ENCODE measurements around the gene LAMP5.

Gene LAMP5

DNA sequence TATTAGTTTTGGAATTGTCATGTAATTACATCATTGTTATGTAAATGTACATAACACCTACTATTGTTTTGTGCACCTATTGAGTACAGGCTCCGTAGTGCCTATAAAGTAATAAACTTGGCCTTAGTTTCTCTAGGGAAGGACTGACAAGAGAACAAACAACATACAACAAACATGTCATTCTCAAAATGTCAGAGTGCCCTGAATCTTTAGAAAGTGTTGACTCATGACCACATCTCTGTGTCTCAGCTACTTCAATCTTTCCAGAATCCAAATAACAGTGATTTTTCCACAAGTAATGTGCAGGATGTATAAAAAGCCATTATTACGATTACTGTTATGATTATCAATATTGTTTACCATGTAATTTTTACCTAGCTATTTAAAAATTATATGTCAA lies 17.2 kb downstream of the LAMP5 start:
- in situ Hi-C loops (cut with HindIII; ENCODE audit: low sequenced_read_pairs) = loop anchor here (5.0 kb wide), 1 partner anchor 106 kb away; no protein-coding TSS in a partner anchor

DNA sequence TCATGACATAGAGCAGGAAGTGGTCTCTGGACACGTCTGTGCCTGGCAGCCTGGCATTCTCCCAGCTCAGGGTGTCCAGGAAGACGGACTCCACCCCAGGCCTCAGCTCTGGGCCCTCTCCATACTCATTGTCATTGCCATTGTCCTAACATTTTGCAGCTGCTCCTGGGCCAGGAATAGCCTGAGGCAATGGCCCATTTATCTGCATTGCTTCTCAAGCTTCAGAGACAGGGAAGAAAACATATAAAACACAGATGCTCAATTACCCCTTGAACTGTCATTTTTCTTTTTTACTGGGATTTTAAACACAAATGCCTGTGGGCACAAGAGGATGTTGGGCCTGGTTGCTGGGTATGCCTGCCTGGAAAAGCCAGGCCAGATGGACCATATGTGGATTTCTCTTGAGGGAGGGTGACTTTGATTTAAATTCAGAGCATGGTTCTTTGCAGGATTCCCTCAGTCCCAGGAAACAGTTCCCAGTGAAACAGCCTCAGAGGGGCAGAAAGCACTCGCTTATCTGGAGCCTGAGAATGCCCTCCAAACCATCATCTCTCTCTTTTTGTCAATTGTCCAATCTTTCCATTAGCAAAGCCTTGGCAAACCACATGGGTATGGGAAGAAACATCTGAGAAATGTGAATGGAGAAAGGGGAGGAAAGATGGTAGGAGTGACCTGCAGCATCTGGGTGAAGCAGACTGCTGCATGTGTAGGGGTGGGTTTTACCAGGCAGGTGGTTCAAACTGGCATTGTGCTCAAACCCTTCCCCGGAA lies 17.9 kb downstream of the LAMP5 start:
- in situ Hi-C loops (cut with HindIII; ENCODE audit: low sequenced_read_pairs) = loop anchor here (5.0 kb wide), 1 partner anchor 105 kb away; no protein-coding TSS in a partner anchor

DNA sequence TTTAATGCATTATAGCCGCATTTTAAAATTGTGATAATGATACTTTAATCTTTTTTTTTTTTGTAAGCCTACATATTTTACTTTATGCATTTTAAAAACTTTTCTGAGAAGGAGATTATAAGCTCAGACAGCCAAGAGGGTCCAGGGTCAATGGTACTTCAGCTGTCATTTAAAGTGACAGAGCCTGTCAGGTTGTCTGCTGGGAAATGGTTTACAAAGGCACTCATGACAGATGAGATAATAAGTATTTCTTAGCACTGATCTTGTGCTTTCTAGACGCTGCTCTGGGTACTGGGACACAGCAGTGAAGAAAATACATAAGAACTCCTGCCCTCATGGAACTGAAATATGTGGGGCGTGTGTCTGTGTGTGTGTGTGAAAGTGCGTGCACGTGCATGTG lies 19.6 kb downstream of the LAMP5 start:
- in situ Hi-C loops (cut with HindIII; ENCODE audit: low sequenced_read_pairs) = loop anchor here (5.0 kb wide), 1 partner anchor 103 kb away; no protein-coding TSS in a partner anchor

DNA sequence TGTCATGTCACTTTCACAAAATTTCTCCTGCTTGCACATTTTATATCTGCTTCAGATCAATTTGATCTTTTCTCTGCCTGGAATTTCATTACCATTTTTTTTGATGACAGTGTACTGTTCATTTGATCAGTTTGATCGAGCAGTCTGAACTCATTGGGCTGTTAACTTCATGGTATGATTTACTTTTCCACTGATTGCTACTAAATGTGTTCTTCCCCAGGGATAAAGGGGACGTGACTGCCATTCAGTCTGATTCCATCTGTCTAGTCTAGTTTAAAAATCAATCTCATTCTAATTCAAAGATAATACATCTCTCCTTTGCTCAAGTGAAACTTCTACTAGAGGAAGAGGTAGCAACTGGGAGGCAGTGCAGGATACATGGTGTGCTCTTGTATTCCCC lies 21.1 kb downstream of the LAMP5 start:
- in situ Hi-C loops (cut with HindIII; ENCODE audit: low sequenced_read_pairs) = no loop called here

DNA sequence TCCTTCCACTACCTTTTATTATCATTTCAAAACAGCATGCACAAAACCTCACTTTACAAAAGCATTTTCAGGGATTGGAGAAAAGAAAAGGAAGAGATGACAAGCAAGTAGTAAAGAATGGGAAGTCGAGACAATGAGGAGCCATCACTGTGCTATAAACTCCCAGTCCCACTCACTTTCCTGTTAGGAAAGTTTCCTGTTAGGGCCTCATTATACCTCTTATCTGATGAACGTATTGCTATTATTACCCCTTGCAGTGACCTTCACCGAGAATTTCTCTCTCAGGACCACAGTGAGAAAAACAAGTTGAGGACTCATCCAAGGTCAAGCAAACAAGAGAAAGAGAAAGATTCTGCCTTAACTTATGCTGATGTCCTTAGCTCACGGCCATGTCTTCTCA lies 28.8 kb downstream of the LAMP5 start:
- in situ Hi-C loops (cut with HindIII; ENCODE audit: low sequenced_read_pairs) = no loop called here

DNA sequence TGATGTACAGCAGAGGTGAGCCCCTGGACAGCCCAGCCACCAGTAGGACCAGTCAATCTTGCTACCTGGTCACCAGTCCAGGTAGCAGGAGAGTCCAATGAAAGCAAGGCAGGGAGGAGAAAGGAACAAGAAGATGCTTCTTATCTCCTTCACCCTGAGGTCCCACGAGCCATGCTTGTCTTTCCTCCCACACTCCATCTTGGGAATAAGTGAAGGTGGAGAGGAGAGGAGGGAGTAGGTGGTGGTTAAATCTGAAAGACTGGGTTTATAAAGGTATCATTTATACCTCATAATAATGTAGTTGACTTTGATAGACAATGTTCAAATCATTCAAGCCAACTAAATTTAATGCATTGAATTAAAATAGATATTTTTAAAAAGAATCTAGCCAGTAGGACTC lies 35.9 kb downstream of the LAMP5 start:
- in situ Hi-C loops (cut with HindIII; ENCODE audit: low sequenced_read_pairs) = no loop called here

DNA sequence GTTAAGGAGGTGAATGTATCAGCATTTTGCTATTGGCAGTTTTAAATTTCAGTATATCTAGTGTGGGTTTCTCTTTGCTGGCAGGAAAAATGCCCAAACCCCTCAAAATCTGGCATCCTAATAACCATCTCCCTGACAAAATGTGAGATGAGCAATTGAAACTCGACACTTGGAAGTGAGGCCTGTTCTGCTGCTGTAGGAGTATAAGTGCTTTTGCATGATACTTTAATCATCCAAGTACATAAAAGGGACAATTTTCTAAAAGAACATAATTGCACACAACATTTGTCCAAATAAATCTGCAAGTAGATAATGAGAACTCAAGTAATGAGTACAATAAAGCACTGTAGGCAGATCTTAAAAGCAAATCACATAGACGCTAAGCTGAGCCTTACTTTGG lies 36.5 kb downstream of the LAMP5 start:
- in situ Hi-C loops (cut with HindIII; ENCODE audit: low sequenced_read_pairs) = no loop called here

DNA sequence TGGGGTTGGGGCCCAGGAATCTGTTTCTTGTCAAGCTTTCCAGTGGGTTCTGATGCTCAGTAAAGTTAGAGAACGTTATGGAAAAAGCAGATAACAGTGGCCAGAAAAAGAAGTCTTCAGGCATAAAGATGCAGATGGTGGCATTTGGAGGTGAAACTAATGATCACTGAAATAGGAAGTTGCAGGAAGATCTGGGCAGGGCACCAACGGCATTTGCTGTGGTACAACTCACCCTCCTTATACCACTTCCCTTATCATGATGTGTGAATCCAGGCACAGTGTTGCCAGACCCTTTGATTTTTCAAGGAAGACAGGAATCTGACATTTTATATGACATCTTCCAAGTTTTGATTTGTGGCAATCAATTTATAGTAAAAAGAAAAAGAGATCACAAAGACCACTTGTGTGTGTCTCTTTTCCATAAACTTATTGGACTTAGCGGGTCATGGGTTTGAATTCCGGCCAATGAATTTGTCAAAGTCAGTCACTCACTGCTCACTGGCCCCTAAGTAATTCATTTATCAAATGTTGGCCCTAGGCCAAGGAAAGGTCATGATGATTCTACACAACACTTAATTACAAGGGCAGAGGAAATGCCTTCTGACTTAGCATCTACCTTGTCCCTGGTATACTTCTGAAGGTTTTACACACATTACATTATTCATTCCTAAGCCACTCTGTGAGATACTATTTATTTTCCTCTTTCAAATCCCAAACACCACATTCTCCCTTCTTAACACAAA lies 37.6 kb downstream of the LAMP5 start:
- in situ Hi-C loops (cut with HindIII; ENCODE audit: low sequenced_read_pairs) = no loop called here

DNA sequence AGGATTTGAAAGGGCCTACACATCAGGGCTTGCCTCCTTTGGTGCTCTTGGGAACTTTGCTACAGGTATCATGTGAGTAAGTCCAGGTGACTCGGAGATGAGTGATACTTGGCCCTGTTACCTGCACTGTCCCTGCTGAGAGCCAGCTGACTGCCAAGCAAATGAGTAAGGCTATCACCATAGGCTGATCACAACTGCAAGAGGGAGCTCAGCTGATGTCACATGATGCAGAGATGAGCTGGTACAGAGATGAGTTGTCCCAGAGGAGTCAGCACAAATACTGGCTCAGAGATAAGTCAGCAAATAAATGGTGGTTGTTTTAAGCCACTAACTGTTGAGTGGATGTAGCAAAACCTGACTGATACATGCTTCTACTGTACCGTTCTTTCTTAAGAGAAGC lies 41.4 kb downstream of the LAMP5 start:
- in situ Hi-C loops (cut with HindIII; ENCODE audit: low sequenced_read_pairs) = no loop called here

DNA sequence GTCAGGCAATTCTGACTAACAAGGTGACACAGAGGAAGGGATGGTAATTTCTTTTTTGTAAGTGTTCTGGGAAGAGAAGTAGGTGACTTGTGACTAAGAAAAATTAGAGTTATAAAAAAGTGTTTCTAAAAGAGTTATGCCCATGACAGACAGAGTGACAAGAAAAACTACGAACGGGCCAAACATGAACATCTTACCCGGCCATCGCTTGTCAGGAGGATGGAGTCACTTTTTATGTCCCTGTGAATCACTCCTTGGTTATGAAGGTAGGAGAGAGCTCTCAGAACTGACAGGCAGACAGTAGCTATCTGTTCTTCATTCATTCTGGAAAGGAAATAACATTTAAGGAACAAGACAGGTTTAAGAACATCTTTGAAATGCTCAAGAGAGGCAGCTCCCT lies 43.0 kb downstream of the LAMP5 start:
- in situ Hi-C loops (cut with HindIII; ENCODE audit: low sequenced_read_pairs) = no loop called here

DNA sequence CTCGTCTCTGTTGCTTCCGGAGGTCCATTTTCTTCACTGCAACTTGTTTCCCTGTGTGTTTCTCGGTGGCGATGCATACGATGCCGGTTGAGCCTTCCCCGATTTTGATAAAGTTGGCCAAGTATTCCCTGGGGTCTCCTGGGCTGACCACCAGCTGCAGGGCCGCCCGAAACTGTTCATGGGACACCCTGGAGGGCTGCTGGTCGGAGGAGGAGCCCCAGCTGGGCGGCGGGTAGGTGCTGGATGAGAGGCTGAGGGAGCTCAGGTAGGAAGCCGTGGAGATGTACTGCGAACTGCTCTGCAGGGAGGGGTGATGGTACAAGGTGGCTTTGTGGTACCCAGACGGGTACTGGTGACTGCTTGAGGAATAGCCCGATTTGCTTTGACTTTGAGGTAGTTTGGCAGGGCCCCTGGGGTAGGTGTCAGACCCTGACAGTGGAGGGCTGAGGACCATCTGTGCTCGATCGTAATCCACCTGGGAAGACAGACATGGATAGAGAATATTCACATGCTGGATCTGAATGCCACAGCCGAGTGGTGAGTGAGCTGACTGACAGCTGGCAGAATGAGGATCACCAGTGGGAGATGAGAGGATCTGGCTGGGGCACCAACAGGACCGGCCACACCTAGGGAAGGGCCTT lies 51.6 kb downstream of the LAMP5 start:
- in situ Hi-C loops (cut with HindIII; ENCODE audit: low sequenced_read_pairs) = no loop called here

DNA sequence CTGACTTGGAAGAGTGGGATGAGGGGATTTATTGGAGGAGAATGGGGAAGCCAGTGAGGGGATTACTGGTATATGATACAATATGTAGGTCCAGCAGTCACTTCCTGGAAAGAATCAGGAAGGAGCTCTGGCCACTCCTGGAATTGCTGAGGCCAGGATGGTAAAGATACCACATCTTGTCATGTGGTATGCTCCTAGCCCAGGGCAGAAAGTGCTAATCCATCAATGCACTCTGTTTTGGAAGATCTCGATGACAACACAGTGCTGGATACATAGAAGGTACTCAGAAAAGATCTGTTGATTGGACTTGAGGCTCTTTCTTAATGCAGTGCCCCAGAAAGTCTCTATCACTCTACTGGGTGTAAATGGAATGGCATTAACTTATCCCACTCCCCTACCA lies 52.6 kb downstream of the LAMP5 start:
- in situ Hi-C loops (cut with HindIII; ENCODE audit: low sequenced_read_pairs) = no loop called here

DNA sequence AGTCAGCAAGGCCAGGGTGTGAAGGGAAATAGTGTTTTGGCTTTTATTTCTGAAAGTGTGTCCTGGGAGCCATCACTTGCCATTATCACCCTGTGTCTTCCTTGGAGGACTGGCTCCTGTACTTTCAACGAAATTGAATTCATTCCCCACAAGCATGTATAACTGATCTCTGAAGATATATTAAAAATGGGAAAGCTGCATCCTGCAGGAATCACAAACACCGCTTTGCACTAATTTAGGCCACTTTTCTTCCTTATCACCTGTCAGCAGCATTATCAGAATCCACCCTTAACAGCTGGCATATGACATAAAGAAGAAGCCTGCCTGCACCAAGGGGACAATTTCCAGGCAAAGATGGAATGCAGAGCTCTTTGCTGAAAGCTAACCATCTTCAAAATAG lies 56.2 kb downstream of the LAMP5 start:
- in situ Hi-C loops (cut with HindIII; ENCODE audit: low sequenced_read_pairs) = no loop called here

DNA sequence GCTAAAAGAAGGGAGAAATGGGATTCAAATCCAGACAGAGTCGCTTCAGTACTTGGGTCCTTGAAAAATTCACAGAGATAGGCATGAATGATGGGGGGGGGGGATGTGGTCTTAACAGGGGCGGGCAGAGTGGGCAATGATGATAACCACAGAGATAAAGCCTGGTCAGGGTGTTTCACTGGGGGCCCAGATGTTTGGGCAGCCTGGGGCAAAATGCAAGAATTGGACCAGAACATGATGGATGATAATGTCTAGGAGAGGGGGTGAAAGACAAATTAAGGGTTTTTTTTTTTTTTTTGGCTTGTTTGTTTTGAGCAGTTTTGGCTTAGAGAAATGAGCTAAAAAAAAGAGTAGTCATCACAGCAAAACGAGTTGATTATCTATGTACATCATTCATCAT lies 57.4 kb downstream of the LAMP5 start:
- in situ Hi-C loops (cut with HindIII; ENCODE audit: low sequenced_read_pairs) = no loop called here

DNA sequence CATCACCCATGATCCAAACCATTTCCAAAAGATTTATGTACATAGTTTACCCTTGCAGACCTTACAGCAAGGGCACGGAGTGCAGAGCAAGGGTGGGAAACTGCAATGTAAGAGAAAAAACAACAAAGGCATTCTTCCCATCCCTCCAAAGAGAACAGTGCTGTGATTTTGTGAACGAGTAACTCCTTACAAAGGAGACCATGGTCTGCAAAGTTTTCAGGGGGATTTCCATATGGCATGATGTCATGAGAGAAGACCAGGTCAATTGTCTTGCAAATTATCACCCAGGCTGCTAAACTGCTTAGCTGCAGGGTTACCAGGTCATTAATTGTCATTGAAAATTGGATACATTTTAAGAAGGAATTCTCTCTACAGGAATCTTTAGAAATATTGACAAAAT lies 58.3 kb downstream of the LAMP5 start:
- in situ Hi-C loops (cut with HindIII; ENCODE audit: low sequenced_read_pairs) = no loop called here

DNA sequence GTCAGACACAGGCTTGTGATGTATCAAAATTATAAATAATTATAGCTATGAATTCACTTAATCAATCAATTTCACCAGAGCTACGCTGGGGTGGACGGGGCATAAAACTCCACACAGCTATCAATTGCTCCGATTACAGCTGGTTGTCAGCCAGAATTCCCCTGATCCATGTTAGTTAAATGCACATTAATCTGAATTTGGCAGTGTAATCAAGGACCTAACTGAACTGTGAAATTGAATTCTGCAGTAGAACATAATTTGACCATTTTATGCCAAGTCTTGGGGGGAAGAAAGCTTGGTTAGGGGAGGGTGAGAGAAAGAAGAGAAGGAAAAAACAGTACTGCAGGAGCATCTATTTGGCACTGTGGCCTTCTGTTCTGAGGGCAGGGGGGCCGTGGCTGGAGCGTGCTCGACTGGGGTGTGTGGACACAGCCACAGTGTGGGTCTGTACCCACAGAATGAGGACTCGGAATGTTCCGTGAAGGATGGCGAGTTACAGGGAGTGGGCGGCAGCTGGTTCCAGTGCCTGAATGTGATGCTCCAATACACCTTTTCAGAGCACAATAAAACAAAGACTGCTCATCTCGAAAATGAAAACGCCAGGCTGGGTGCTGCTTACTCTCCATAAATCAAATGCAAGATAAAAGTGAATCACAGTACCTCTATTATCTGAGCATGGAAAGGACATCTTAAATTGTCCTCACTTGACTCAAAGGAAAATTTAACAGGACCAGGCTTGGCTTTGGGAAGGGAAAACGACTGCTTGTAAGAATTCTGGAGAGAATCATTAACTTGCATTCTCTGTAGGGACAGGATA lies 59.2 kb downstream of the LAMP5 start:
- in situ Hi-C loops (cut with HindIII; ENCODE audit: low sequenced_read_pairs) = no loop called here

DNA sequence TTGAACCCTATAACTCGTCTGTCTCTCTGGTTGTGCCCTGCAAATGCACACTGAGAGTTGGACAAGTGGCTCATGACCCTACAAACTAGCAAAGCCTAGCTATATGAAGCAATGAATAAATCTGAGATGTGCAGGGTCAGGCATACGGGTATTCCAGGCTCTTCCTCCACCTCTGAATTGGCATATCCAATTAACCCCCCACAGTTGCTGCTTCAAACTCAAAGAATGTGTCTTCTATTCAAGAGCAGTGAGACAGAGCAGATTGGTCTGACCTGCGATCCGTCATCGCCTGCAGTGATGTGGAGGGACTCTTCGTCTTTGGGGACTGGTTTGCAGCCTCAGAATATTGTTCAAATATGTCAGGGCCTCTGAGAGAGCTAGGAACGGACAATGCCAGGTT lies 59.8 kb downstream of the LAMP5 start:
- in situ Hi-C loops (cut with HindIII; ENCODE audit: low sequenced_read_pairs) = no loop called here

DNA sequence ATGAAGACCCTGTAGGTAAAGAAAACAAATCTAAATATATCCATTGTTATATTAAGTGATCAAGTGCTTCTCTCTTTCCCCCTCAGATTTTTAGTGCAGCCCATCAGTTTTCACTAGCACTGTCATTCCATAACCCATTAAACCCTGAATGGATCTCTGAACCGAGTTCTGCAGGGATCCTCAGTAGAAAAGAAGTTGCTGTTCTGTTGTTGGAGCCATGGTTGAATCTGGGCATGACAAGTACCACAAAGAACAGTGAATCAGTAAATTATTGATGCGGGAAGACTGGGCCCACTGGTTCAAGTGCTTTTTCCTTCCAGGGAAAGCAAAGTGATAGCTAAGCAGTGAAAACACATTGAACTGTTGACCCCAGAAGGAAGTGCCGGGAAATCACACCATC lies 60.4 kb downstream of the LAMP5 start:
- in situ Hi-C loops (cut with HindIII; ENCODE audit: low sequenced_read_pairs) = no loop called here

DNA sequence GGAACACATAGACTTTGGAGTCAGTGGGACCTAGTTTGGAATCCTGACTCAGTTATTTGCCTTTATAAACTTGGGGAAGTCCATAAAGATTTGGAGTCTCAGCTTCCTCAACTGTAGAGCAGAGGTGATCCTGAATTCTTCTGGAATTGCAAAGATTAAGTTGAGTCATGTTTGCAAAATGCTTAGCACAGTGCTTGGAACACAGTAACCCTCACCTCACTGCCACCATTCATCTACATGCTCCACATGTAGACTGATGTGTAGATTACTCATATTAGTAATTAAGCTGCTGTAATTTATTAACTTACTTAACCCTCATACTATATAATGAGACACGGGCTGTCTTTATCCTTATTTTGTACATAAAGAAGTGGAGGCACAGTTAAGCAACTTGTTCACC lies 61.4 kb downstream of the LAMP5 start:
- in situ Hi-C loops (cut with HindIII; ENCODE audit: low sequenced_read_pairs) = no loop called here

DNA sequence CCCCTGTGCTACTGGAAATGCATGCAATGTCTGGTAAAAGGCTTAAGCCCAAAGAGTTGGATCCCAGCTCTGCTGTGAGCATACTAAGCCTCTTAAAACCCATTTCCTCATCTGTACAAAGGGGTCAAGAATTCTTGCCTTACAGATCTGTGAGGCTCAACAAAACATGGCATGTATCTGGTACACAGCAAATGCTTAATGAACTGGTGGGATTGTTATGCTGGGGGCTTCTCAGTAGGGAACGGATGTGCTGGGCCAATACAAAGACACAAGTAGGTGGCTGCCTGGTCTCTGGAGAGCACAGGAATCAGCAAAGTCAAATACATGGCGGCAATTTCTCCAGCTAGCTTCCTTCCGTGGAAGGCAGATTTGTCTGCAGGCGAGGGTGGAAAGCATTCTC lies 62.3 kb downstream of the LAMP5 start:
- in situ Hi-C loops (cut with HindIII; ENCODE audit: low sequenced_read_pairs) = no loop called here

DNA sequence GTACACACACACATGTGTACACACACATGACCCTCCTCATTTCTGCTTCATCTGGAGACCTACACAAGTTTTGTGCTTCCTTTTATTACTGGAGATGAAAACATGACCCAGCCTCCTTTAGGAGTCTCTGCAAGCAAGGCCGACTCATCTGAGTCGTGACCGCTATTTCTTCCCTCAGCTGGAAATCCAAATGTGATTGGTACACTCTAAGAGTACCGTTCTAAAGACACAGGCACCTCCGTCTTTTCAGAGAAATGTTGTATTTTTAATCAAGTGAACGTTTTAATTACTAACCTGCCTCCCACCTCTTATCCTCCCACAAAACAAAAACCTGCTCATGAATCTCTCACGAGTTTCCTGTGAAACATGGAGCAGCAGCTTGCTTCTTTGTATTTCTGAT lies 63.0 kb downstream of the LAMP5 start:
- in situ Hi-C loops (cut with HindIII; ENCODE audit: low sequenced_read_pairs) = no loop called here
